GM12875 (cell line): ENCODE data around the gene RIMS1.

Source experiments
- H3K4me3 ChIP-seq: one replicate; pipeline ENCODE4 v1.5.1; 2011; ENCODE audit warnings: low read depth, low read length, control low read depth
- CTCF ChIP-seq: IDR thresholded peaks from 2 replicates; pipeline ENCODE4 v1.5.1; 2011; ENCODE audit warnings: low read depth, mild to moderate bottlenecking, control low read depth, inconsistent platforms, low read length, moderate library complexity, borderline replicate concordance; ENCODE audit not compliant: insufficient read depth

Gene RIMS1

DNA sequence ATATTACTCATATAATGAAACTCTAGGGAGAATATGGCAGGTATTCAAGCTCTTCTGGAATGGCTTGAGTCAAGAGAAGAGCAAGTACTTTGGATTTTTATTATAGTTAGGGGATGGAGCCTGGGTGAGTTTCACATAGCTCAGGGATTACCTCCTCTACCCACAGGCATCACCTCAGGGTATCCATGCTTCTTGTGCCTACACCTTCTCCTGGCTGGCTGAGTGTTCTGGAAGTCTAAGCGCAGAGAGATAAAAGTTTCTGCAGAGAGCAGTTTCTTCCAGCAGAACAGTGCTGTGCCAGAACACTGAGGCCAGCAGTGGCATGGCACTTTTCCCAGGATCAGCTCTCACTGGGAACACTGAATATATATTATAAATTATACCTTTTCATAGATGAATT, 535.8 kb downstream of the RIMS1 start:
- no peak for TF ChIP-seq CTCF
- H3K4me3 ChIP-seq: no peak overlapping the region

GRCh38 chr6:72424476-72424875, 538.1 kb downstream of the RIMS1 start:
- no peak for TF ChIP-seq CTCF
- H3K4me3 ChIP-seq: no peak overlapping the region

DNA sequence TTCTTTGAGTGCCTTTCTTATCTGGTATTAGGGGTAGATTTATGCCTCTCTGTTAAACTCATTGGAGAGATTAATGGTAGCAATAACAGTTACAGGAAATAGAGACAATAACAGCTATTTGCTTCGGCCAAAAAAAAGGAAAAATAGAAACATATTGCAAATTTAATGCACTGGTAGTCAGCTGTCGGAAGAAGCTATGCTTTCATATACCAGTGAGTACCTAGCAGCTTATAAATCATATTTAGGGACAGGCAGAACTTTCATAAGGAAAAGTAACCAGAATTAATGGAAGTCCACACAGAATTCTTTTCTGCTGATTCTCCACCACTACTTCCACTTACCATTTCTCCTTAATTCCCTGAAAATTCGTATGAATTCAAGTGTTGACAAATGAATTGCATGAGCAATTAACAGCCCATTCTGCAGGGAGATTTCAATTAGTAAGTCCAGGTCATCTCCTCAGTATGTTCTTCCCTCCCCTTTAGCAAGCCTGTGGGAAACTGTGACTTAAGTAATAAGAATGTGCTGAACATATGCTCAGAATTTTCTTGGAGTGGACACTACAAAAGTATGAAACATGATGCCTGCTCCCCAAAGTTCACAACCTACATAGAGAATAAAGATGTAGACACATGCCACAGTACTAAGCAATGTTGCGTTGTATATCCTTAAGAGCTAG, 538.8 kb downstream of the RIMS1 start:
- H3K4me3 ChIP-seq: no peak overlapping the region

GRCh38 chr6:72440611-72441010, 554.3 kb downstream of the RIMS1 start:
- no peak overlapping the region for H3K4me3 ChIP-seq
- TF ChIP-seq CTCF: no peak

More for the DNA sequence above, 538.8 kb downstream of the RIMS1 start:
- no peak for TF ChIP-seq CTCF

- H3K4me3 ChIP-seq: no peak overlapping the region
- TF ChIP-seq CTCF: no peak
These were observed 560.1 kb downstream of the RIMS1 start for GRCh38 chr6:72446430-72446829.
